Large intestine (tissue), 3 donors: Measurements from ENCODE around the gene SHISA3. TPM values are rescaled to one million over a fixed set of nuclear protein-coding genes. Genes with fewer than 3 reads are reported as not detected.

Experiments used
- DNase-seq, 2 donors: peaks; one replicate each; pipeline versions ENCODE4 v3.0.0 to v3.0.0-alpha.2; 2013
- H3K27ac ChIP-seq: one replicate; pipeline ENCODE4 v1.5.1; 2013; ENCODE audit warnings: low read length
- H3K27me3 ChIP-seq: 2 replicates; pipeline ENCODE4 v1.6.1; 2013; ENCODE audit warnings: low read length; ENCODE audit not compliant: control insufficient read depth, insufficient read depth
- H3K36me3 ChIP-seq: 2 replicates; pipeline ENCODE4 v1.6.1; 2013; ENCODE audit warnings: low read length; ENCODE audit not compliant: control insufficient read depth, insufficient read depth
- H3K4me1 ChIP-seq: one replicate; pipeline ENCODE4 v1.6.1; 2013; ENCODE audit warnings: low read length; ENCODE audit not compliant: control insufficient read depth, insufficient read depth
- H3K4me3 ChIP-seq: one replicate; pipeline ENCODE4 v1.5.1; 2013; ENCODE audit warnings: low read length
- H3K9me3 ChIP-seq: one replicate; pipeline ENCODE4 v1.6.1; 2013; ENCODE audit warnings: mild to moderate bottlenecking, low read depth, low read length, moderate library complexity; ENCODE audit not compliant: control insufficient read depth
- WGBS: methylation state at CpG from one replicate; pipeline ENCODE4 v1.1.5; 2013; ENCODE audit warnings: low lambda C conversion rate; ENCODE audit not compliant: insufficient coverage; 5-methylcytosine and 5-hydroxymethylcytosine counted together
- polyA plus RNA-seq: library from polyadenylated mRNA; unstranded; fragments of 120-200 nt; gene quantifications from one replicate; pipeline ENCODE4 v1.2.1, GENCODE V29; 2013

Gene SHISA3
- polyA plus RNA-seq, 1 donor = 13.2 TPM

DNA sequence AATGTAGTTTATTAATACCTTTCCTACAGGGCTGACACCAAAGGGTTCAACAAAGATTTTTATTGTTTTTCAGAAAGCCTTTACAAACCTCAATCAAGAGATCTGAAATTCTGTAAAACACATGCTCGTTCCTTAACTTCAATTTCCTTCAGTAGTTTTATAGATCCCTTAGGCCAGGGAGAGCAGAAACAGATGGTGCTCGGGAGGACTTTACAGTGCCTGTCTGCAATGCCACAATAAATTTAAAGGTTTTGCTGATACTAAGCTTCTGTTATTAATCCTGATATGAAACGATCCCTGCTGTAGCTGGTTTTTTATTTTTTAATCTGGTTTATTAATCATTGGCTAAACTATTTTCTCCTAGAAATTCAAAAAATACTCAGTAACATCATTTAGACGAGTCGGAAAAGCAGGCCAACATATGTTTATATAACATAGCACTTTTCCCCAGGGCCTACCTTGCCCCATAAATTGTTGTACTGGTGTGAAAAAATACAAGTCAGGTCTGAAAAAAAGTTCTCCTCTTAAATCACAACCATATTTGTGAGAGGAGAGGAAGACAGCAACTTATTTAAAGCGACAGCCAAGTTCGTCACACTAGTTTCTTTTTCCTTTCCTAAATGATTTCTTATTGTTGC lies 39.8 kb downstream of the SHISA3 start:
- Histone ChIP-seq H3K9me3 (no peaks in the 10 kb centered on the region), H3K4me1 (no peaks in the 10 kb centered on the region), H3K4me3 (no peak overlapping the region), H3K27me3 (no peaks in the 10 kb centered on the region), H3K36me3 (peaks cover 31% of the 10 kb centered on the region), H3K27ac (no peak overlapping the region)
- 68% methylated on average over 3 of the region's 7 CpGs for WGBS
- no peak for DNase-seq

- 100% methylated on average over 1 of the region's 4 CpGs for WGBS
- H3K36me3 ChIP-seq = peaks cover 40% of the 10 kb centered on the region
Observed at GRCh38 chr4:42440083-42440482, 42.8 kb downstream of the SHISA3 start.

GRCh38 chr4:42442601-42443000 lies 45.3 kb downstream of the SHISA3 start:
- Histone ChIP-seq H3K4me1 (no peaks in the 10 kb centered on the region), H3K9me3 (no peaks in the 10 kb centered on the region), H3K4me3 (no peak overlapping the region), H3K27me3 (no peaks in the 10 kb centered on the region), H3K36me3 (peaks cover 30% of the 10 kb centered on the region), H3K27ac (no peak overlapping the region)
- no CpG with 5 or more reads among the region's 2 CpGs for WGBS
- no peak for DNase-seq

More at GRCh38 chr4:42440083-42440482, 42.8 kb downstream of the SHISA3 start:
- Histone ChIP-seq H3K27ac (no peak overlapping the region), H3K4me3 (no peak overlapping the region), H3K4me1 (no peaks in the 10 kb centered on the region), H3K9me3 (no peaks in the 10 kb centered on the region), H3K27me3 (no peaks in the 10 kb centered on the region)
- DNase-seq = no peak

DNA sequence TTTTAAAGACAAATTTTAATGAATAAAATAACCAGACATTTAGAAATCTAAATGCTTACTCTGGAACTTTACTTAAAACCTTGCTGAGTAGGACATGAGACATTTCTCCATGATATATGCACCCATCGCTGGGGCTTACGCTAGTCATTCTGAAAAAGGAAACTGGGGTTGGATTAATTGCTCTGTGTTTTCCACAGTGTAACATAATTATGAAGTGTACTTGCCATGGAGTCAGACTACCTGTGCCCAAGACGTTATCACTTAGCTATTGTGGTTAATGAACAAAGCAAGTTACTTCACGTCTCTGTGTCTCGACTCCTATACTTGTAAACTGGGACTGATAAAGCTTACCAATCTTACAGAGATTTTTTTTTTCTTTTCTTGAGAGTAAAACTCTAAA lies 47.8 kb downstream of the SHISA3 start:
- Histone ChIP-seq H3K27ac (no peak overlapping the region), H3K4me1 (no peaks in the 10 kb centered on the region), H3K36me3 (peaks cover 28% of the 10 kb centered on the region), H3K4me3 (no peak overlapping the region), H3K27me3 (no peaks in the 10 kb centered on the region), H3K9me3 (no peaks in the 10 kb centered on the region)
- WGBS = 100% methylated on average over 1 of the region's 5 CpGs
- DNase-seq = no peak

DNA sequence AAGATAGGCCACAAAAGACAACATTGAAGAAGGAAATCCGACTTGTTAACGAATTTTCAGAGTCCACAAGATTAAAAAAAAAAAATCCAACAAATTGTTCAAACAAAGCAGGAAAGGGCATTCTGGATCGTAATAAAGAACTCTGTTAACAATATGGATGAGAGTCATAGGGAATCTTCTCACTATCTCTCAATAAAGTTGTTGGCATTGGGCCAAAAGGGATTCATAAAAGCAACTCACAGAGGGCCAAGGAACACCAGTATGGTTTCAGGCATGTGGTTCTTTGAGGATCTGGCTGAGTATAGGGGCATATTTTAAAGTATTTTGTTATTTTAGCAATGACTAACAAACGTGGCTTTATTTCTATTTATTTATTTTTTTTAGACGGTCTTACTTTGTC lies 49.5 kb downstream of the SHISA3 start:
- Histone ChIP-seq H3K27me3 (no peaks in the 10 kb centered on the region), H3K27ac (no peak overlapping the region), H3K36me3 (peaks cover 39% of the 10 kb centered on the region), H3K4me1 (no peaks in the 10 kb centered on the region), H3K9me3 (no peaks in the 10 kb centered on the region), H3K4me3 (no peak overlapping the region)
- DNase-seq = no peak
- WGBS = 82% methylated on average over 3 of the region's 5 CpGs

Other genes with a start within 250 kb of the SHISA3 start
- gene BEND4, start 244.8 kb upstream of the SHISA3 start, polyA plus RNA-seq = 1.2 TPM